CD4-positive, alpha-beta memory T cell (primary cell): ENCODE data around the gene USP53. TPM values are rescaled to one million over a fixed set of nuclear protein-coding genes. Genes with fewer than 3 reads are reported as not detected.

Source experiments
- CTCF ChIA-PET: fragments of 350-600 bp; sonication (Branson Sonifier 250); formaldehyde crosslinking; loops from one replicate; lab custom pipeline; 2021; ENCODE audit warnings: inconsistent platforms; ENCODE audit not compliant: partially characterized antibody; lab: Charles Lee
- POLR2A ChIA-PET: fragments of 350-600 bp; sonication (Branson Sonifier 250); formaldehyde crosslinking; loops from one replicate; lab custom pipeline; 2021; ENCODE audit not compliant: partially characterized antibody; lab: Charles Lee
- DNase-seq, 5 donors: peaks; one replicate each; pipeline versions ENCODE4 v3.0.0 to v3.0.0-alpha.2; 2020 to 2022; ENCODE audit warnings: mixed read lengths in 1 of 5
- H3K27ac ChIP-seq: one replicate; pipeline ENCODE4 v1.7.0; 2013; ENCODE audit warnings: low read depth, low read length
- H3K27me3 ChIP-seq: 2 replicates; pipeline ENCODE4 v1.7.0; 2013; ENCODE audit warnings: mild to moderate bottlenecking, low read length, moderate library complexity; ENCODE audit not compliant: insufficient read depth
- H3K36me3 ChIP-seq: 2 replicates; pipeline ENCODE4 v1.7.0; 2013; ENCODE audit warnings: mild to moderate bottlenecking, low read length, moderate library complexity; ENCODE audit not compliant: insufficient read depth
- H3K4me1 ChIP-seq: 2 replicates; pipeline ENCODE4 v1.7.0; 2013; ENCODE audit warnings: mild to moderate bottlenecking, low read length, moderate library complexity; ENCODE audit not compliant: insufficient read depth
- H3K4me3 ChIP-seq, 2 donors: one replicate each; pipeline ENCODE4 v1.7.0; 2013; ENCODE audit warnings: low read length in 2 of 2, mild to moderate bottlenecking in 1 of 2
- H3K9me3 ChIP-seq, 2 donors: one replicate each; pipeline ENCODE4 v1.7.0; 2013; ENCODE audit warnings: low read length in 2 of 2, control low read depth in 1 of 2; ENCODE audit not compliant: control insufficient read depth in 1 of 2
- H3K27ac Mint-ChIP-seq, 7 donors: one replicate each; pipeline ENCODE4 v1.8.0; 2020 to 2021; ENCODE audit warnings: mixed read lengths in 7 of 7, mild to moderate bottlenecking in 6 of 7, inconsistent platforms in 3 of 7, moderate library complexity in 3 of 7
- H3K27me3 Mint-ChIP-seq, 2 donors: one replicate each; pipeline ENCODE4 v1.8.0; 2020 to 2021; ENCODE audit warnings: mixed read lengths in 2 of 2
- H3K36me3 Mint-ChIP-seq, 2 donors: one replicate each; pipeline ENCODE4 v1.8.0; 2020 to 2021; ENCODE audit warnings: mixed read lengths in 2 of 2, inconsistent platforms in 1 of 2, mild to moderate bottlenecking in 1 of 2
- H3K4me1 Mint-ChIP-seq, 4 donors: one replicate each; pipeline ENCODE4 v1.8.0; 2020 to 2021; ENCODE audit warnings: mixed read lengths in 4 of 4, mild to moderate bottlenecking in 1 of 4
- H3K4me3 Mint-ChIP-seq, 8 donors: one replicate each; pipeline ENCODE4 v1.8.0; 2020 to 2021; ENCODE audit warnings: mixed read lengths in 8 of 8, mild to moderate bottlenecking in 7 of 8, moderate library complexity in 6 of 8, inconsistent platforms in 3 of 8
- H3K9me3 Mint-ChIP-seq, 8 donors: one replicate each; pipeline ENCODE4 v1.8.0; 2020 to 2021; ENCODE audit warnings: mixed read lengths in 8 of 8, mild to moderate bottlenecking in 5 of 8, inconsistent platforms in 3 of 8, moderate library complexity in 1 of 8
- intact Hi-C: fragments of 100-400 bp; cut with micrococcal nuclease; formaldehyde crosslinking; loops from one replicate; pipeline ENCODE4 v1.15.1; 2023
- polyA plus RNA-seq, 2 donors: library from polyadenylated mRNA; unstranded; fragments of 300-500 nt; fragmentation: Illumina TruSeq; gene quantifications; one replicate each; pipeline ENCODE4 v1.2.3, GENCODE V29; 2021
- total RNA-seq, 2 experiments: library from RNA; stranded (reverse); gene quantifications; one replicate each; pipeline ENCODE4 v1.2.3, GENCODE V29; 2021

The USP53 gene
- total and polyA plus RNA-seq, 4 experiments from 2014 or later, result 5.3 to 28.9 (median 21.4) TPM

DNA sequence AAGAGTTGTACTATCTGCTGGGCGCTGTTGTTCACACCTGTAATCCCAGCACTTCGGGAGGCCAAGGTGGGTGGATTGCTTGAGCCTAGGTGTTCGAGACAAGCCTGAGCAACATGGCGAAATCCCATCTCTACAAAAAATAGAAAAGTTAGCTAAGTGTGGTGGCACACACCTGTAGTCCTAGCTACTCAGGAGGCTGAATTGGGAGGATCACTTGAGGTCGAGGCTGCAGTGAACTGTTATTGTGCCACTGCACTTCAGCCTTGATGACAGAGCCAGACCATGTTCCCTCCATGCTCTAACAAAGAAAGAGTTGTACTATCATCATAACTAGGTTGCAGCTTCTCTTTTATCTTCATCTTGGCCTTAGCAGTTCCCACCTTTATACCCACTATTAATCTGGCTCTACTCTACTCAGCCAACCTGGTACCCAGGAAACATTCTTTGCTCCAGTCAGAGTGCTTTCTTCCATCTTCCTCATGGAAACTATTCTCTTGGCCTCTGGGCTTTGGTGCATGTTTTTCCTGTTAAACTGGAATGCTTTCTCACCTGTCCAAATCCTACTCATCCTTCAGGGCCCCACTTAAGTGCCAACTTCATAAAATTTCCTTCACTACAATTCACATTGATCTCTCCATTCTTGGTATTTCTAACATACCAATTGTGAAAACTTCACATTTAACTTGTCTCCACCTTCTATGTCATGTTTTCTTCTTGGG is 91.2 kb downstream of the USP53 start:
- Mint-ChIP-seq H3K36me3 (peaks cover 0 to 12% of the 10 kb centered on the region in 2 donors), H3K9me3 (peaks cover 0 to 2% (median 0%) of the 10 kb centered on the region in 8 donors), H3K4me3 (no peak overlapping the region), H3K4me1 (peaks cover 21 to 40% (median 29%) of the 10 kb centered on the region in 4 donors), H3K27ac (peak overlapping the region in 1 of 7 donors; percentile 0), H3K27me3 (peaks cover 0 to 2% of the 10 kb centered on the region in 2 donors)
- H3K36me3 ChIP-seq, result no peaks in the 10 kb centered on the region
- H3K27ac ChIP-seq, result no peak overlapping the region
- DNase-seq, result no peak
- intact Hi-C loops, result no loop called here
- peaks cover 18% of the 10 kb centered on the region for H3K4me1 ChIP-seq
- CTCF ChIA-PET, result no interaction called here
- H3K4me3 ChIP-seq, result no peak overlapping the region
- no peaks in the 10 kb centered on the region for H3K9me3 ChIP-seq
- H3K27me3 ChIP-seq, result no peaks in the 10 kb centered on the region
- POLR2A ChIA-PET, result no interaction called here

DNA sequence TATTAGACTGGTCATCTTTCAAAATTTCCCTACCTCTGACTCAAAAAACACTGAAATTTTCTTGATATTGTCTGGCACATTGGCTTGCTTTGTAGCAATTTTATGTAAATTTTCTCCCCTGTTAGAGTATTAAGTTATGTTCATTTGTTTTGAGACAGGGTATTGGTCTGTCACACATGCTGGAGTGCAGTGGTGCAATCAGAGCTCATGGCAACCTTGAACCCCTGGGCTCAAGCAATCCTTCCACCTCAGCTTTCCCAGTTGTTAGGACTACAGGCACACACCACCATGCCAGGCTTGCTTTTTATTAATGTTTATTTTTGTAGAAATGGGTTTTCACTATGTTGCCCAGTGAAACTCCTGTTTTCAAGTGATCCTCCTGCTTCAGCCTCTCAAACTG is 91.9 kb downstream of the USP53 start:
- no peaks in the 10 kb centered on the region for H3K36me3 ChIP-seq
- intact Hi-C loops, result no loop called here
- peaks cover 0 to 2% of the 10 kb centered on the region in 2 donors for H3K27me3 Mint-ChIP-seq
- DNase-seq, result no peak
- H3K27ac ChIP-seq, result no peak overlapping the region
- H3K4me1 Mint-ChIP-seq, result peaks cover 15 to 33% (median 23%) of the 10 kb centered on the region in 4 donors
- no peak overlapping the region for H3K4me3 Mint-ChIP-seq
- peaks cover 0 to 2% (median 0%) of the 10 kb centered on the region in 8 donors for H3K9me3 Mint-ChIP-seq
- ChIA-PET POLR2A (no interaction called here), CTCF (no interaction called here)
- no peaks in the 10 kb centered on the region for H3K9me3 ChIP-seq
- peaks cover 11% of the 10 kb centered on the region for H3K4me1 ChIP-seq
- H3K4me3 ChIP-seq, result no peak overlapping the region
- peaks cover 0 to 9% of the 10 kb centered on the region in 2 donors for H3K36me3 Mint-ChIP-seq
- no peaks in the 10 kb centered on the region for H3K27me3 ChIP-seq
- H3K27ac Mint-ChIP-seq, result no peak overlapping the region

- Mint-ChIP-seq H3K9me3 (no peaks in the 10 kb centered on the region), H3K27me3 (peaks cover 2% of the 10 kb centered on the region in 2 donors), H3K4me1 (peaks cover 9 to 17% (median 12%) of the 10 kb centered on the region in 4 donors), H3K36me3 (no peaks in the 10 kb centered on the region), H3K4me3 (no peak overlapping the region), H3K27ac (no peak overlapping the region)
- no peaks in the 10 kb centered on the region for H3K27me3 ChIP-seq
- CTCF ChIA-PET, result no interaction called here
- POLR2A ChIA-PET, result interaction anchor here (1.3 kb wide), 1 partner anchor 146 kb away, joined by 3 read pairs; no protein-coding TSS in a partner anchor
- no peak overlapping the region for H3K4me3 ChIP-seq
- H3K4me1 ChIP-seq, result peaks cover 6% of the 10 kb centered on the region
- intact Hi-C loops, result no loop called here
- H3K9me3 ChIP-seq, result no peaks in the 10 kb centered on the region
- no peak overlapping the region for H3K27ac ChIP-seq
- H3K36me3 ChIP-seq, result no peaks in the 10 kb centered on the region
- DNase-seq, result no peak
Measured at GRCh38 chr4:119307606-119308005, 95.1 kb downstream of the USP53 start.

GRCh38 chr4:119310826-119311225 is 98.3 kb downstream of the USP53 start:
- intact Hi-C loops, result loop anchor here (10.0 kb wide), 1 partner anchor 64 kb away; no protein-coding TSS in a partner anchor
- Mint-ChIP-seq H3K9me3 (no peaks in the 10 kb centered on the region), H3K4me3 (no peak overlapping the region), H3K36me3 (no peaks in the 10 kb centered on the region), H3K27me3 (peaks cover 6 to 7% of the 10 kb centered on the region in 2 donors), H3K27ac (no peak overlapping the region), H3K4me1 (peaks cover 9 to 17% (median 12%) of the 10 kb centered on the region in 4 donors)
- H3K4me3 ChIP-seq, result no peak overlapping the region
- ChIA-PET CTCF (interaction anchor here (1.1 kb wide), 1 partner anchor 317 kb away, joined by 3 read pairs; no protein-coding TSS in a partner anchor), POLR2A (interaction anchor here (0.8 kb wide), 1 partner anchor 10 kb away, joined by 5 read pairs; a partner anchor contains a TSS)
- H3K36me3 ChIP-seq, result no peaks in the 10 kb centered on the region
- no peak overlapping the region for H3K27ac ChIP-seq
- H3K4me1 ChIP-seq, result peaks cover 6% of the 10 kb centered on the region
- H3K27me3 ChIP-seq, result no peaks in the 10 kb centered on the region
- no peak for DNase-seq
- H3K9me3 ChIP-seq, result no peaks in the 10 kb centered on the region

- Histone ChIP-seq H3K4me3 (no peak overlapping the region), H3K9me3 (no peaks in the 10 kb centered on the region), H3K27ac (no peak overlapping the region), H3K27me3 (no peaks in the 10 kb centered on the region), H3K4me1 (no peaks in the 10 kb centered on the region), H3K36me3 (no peaks in the 10 kb centered on the region)
- Mint-ChIP-seq H3K9me3 (no peaks in the 10 kb centered on the region), H3K4me1 (no peaks in the 10 kb centered on the region), H3K4me3 (no peak overlapping the region), H3K36me3 (no peaks in the 10 kb centered on the region), H3K27ac (no peak overlapping the region), H3K27me3 (peaks cover 7 to 9% of the 10 kb centered on the region in 2 donors)
- intact Hi-C loops, result loop anchor here (10.0 kb wide), 1 partner anchor 62 kb away; no protein-coding TSS in a partner anchor
- ChIA-PET POLR2A (no interaction called here), CTCF (interaction anchor here (1.1 to 2.1 kb wide), 2 partner anchors 180 to 315 kb away, joined by 3 to 9 read pairs; partner anchors contain the start of gene PDE5A)
- no peak for DNase-seq
Measured at GRCh38 chr4:119313237-119313636, 100.7 kb downstream of the USP53 start.

DNA sequence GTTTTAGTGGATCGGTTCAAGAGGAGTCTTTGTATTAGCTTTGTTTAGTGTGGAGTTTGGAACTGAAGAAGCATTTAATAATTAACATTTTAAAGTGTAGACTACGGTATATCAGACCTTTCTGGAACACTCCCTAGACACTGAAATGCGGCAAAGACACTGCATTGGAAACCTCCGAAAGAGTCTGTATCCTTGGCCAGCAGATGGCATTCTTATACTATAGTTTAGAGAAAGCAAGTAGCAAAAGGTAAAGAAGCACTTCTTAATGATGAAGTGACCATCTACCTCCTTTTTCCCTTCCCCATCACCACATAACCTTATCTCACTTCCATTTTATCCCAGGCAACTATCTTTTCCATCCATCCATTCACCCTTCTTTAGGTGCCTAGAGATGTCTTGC is 101.8 kb downstream of the USP53 start:
- DNase-seq, result peak in 4 of 5 donors; percentile 33 to 46 (median 40)
- no peak overlapping the region for H3K4me3 Mint-ChIP-seq
- no peak overlapping the region for H3K27ac Mint-ChIP-seq
- H3K4me3 ChIP-seq, result no peak overlapping the region
- POLR2A ChIA-PET, result no interaction called here
- no peaks in the 10 kb centered on the region for H3K9me3 ChIP-seq
- H3K4me1 ChIP-seq, result no peaks in the 10 kb centered on the region
- no peaks in the 10 kb centered on the region for H3K36me3 ChIP-seq
- H3K27me3 ChIP-seq, result no peaks in the 10 kb centered on the region
- H3K27ac ChIP-seq, result no peak overlapping the region
- no peaks in the 10 kb centered on the region for H3K36me3 Mint-ChIP-seq
- intact Hi-C loops, result loop anchor here (1.0 to 10.0 kb wide), 4 partner anchors 60 to 736 kb away; partner anchors contain the start of gene PDE5A
- H3K9me3 Mint-ChIP-seq, result no peaks in the 10 kb centered on the region
- no peaks in the 10 kb centered on the region for H3K4me1 Mint-ChIP-seq
- H3K27me3 Mint-ChIP-seq, result peaks cover 7 to 9% of the 10 kb centered on the region in 2 donors
- CTCF ChIA-PET, result interaction anchor here (1.1 to 2.1 kb wide), 2 partner anchors 179 to 314 kb away, joined by 3 to 9 read pairs; partner anchors contain the start of gene PDE5A

DNA sequence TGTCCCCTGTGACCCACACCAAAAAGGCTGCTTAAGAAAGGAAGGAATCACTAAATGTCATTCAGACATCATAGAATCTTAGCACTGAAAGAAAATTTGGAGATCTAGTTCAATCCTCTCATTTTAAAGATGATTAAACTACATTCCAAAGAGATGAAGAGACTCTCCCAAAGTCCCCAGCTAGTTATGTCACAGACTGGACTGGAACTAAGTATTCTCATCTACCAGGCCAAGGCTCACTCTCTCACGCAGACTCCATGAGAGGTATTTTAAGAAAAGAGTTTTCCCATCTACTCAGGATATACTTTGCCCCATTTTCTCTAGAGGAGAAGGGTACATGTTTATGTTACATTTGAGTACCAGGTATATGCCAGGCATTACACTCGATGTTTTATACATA is 102.5 kb downstream of the USP53 start:
- intact Hi-C loops, result loop anchor here (10.0 kb wide), 1 partner anchor 60 kb away; no protein-coding TSS in a partner anchor
- H3K4me1 Mint-ChIP-seq, result no peaks in the 10 kb centered on the region
- POLR2A ChIA-PET, result no interaction called here

More for the DNA sequence above, 102.5 kb downstream of the USP53 start:
- Histone ChIP-seq H3K36me3 (no peaks in the 10 kb centered on the region), H3K27me3 (no peaks in the 10 kb centered on the region), H3K4me1 (no peaks in the 10 kb centered on the region), H3K9me3 (no peaks in the 10 kb centered on the region), H3K27ac (no peak overlapping the region), H3K4me3 (no peak overlapping the region)
- no peak overlapping the region for H3K27ac Mint-ChIP-seq
- DNase-seq, result no peak
- H3K9me3 Mint-ChIP-seq, result no peaks in the 10 kb centered on the region
- no peak overlapping the region for H3K4me3 Mint-ChIP-seq
- peaks cover 7 to 9% of the 10 kb centered on the region in 2 donors for H3K27me3 Mint-ChIP-seq
- H3K36me3 Mint-ChIP-seq, result no peaks in the 10 kb centered on the region
- CTCF ChIA-PET, result interaction anchor here (1.0 to 1.2 kb wide), 2 partner anchors 314 to 743 kb away, joined by 3 read pairs; partner anchors contain the start of gene PDE5A
